Natural killer cell (primary cell): ENCODE data around the gene TNIP3. TPM values are rescaled to one million over a fixed set of nuclear protein-coding genes. Genes with fewer than 3 reads are reported as not detected.

ENCODE experiments used
- ATAC-seq, 3 donors: fragments of 150-1000 bp in 2 of 3; fragments of 200-7000 bp in 1 of 3; cut with Tn5 transposase; 1 replicate in 1 of 3; 2 replicates in 2 of 3; pipeline ENCODE4 v1.10.0; 2021; ENCODE audit warnings: mild to moderate bottlenecking in 2 of 3, moderate library complexity in 2 of 3
- DNase-seq, 2 donors: peaks; one replicate each; pipeline versions ENCODE4 v3.0.0 to v3.0.0-alpha.2; 2013 to 2021; ENCODE audit warnings: mixed read lengths in 1 of 2
- H3K27ac ChIP-seq: one replicate; pipeline ENCODE4 v1.5.1; 2013; ENCODE audit warnings: mild to moderate bottlenecking, low read length
- H3K27me3 ChIP-seq: one replicate; pipeline ENCODE4 v1.6.1; 2013; ENCODE audit warnings: low read length; ENCODE audit not compliant: control insufficient read depth, insufficient read depth
- H3K36me3 ChIP-seq: one replicate; pipeline ENCODE4 v1.6.1; 2013; ENCODE audit warnings: low read length; ENCODE audit not compliant: control insufficient read depth, insufficient read depth
- H3K4me1 ChIP-seq: one replicate; pipeline ENCODE4 v1.6.1; 2013; ENCODE audit warnings: low read length; ENCODE audit not compliant: control insufficient read depth, insufficient read depth
- H3K4me3 ChIP-seq: one replicate; pipeline ENCODE4 v1.5.1; 2013; ENCODE audit warnings: low read length
- H3K9me3 ChIP-seq: one replicate; pipeline ENCODE4 v1.6.1; 2013; ENCODE audit warnings: low read length; ENCODE audit not compliant: control insufficient read depth, insufficient read depth
- H3K27ac Mint-ChIP-seq, 2 donors: one replicate each; pipeline ENCODE4 v1.8.0; 2022; ENCODE audit warnings: mild to moderate bottlenecking in 2 of 2, mixed read lengths in 2 of 2, moderate library complexity in 1 of 2
- H3K27me3 Mint-ChIP-seq, 2 donors: one replicate each; pipeline ENCODE4 v1.8.0; 2022; ENCODE audit warnings: low read depth in 2 of 2, mixed read lengths in 2 of 2
- H3K36me3 Mint-ChIP-seq: one replicate; pipeline ENCODE4 v1.8.0; 2022; ENCODE audit warnings: mixed read lengths
- H3K4me1 Mint-ChIP-seq, 2 donors: one replicate each; pipeline ENCODE4 v1.8.0; 2022; ENCODE audit warnings: mixed read lengths in 2 of 2
- H3K4me3 Mint-ChIP-seq: one replicate; pipeline ENCODE4 v1.8.0; 2022; ENCODE audit warnings: mild to moderate bottlenecking, moderate library complexity, mixed read lengths
- H3K9me3 Mint-ChIP-seq, 2 donors: one replicate each; pipeline ENCODE4 v1.8.0; 2022; ENCODE audit warnings: mixed read lengths in 2 of 2
- CTCF ChIP-seq: fragments of 200-600 bp; IDR thresholded peaks from one replicate; pipeline ENCODE4 v1.8.0; 2022; ENCODE audit warnings: antibody characterized with exemption
- WGBS: methylation state at CpG from one replicate; pipeline ENCODE4 v1.1.7; 2013; ENCODE audit warnings: missing lambda C conversion rate; ENCODE audit not compliant: insufficient coverage; 5-methylcytosine and 5-hydroxymethylcytosine counted together
- intact Hi-C: fragments of 100-400 bp; cut with micrococcal nuclease; formaldehyde crosslinking; loops from one replicate; pipeline ENCODE4 v1.14.2; 2022
- total RNA-seq, 4 donors: library from RNA; stranded (reverse); fragments of 120-200 nt in 1 of 4; gene quantifications; one replicate each; pipeline versions ENCODE4 v1.2.3 to v1.2.4, GENCODE V29; 2013 to 2022

Gene TNIP3
- total RNA-seq, 3 donors from 2014 or later (not counting 1 experiment from before 2014, with no cell fraction given), result 0.45 to 2.5 (median 0.64) TPM

- WGBS, result 86% methylated on average over 4 of the region's 4 CpGs
- H3K4me1 Mint-ChIP-seq, result peaks cover 0 to 6% of the 10 kb centered on the region in 2 donors
These were observed 16.1 kb downstream of the TNIP3 start for GRCh38 chr4:121148000-121148399.

GRCh38 chr4:121146530-121146929 is 17.6 kb downstream of the TNIP3 start:
- H3K27me3 ChIP-seq, result no peaks in the 10 kb centered on the region
- peaks cover 0 to 6% of the 10 kb centered on the region in 2 donors for H3K4me1 Mint-ChIP-seq
- H3K4me1 ChIP-seq, result no peaks in the 10 kb centered on the region
- H3K27me3 Mint-ChIP-seq, result peaks cover 2 to 6% of the 10 kb centered on the region in 2 donors
- H3K4me3 ChIP-seq, result no peak overlapping the region
- TF ChIP-seq CTCF, result no peak
- ATAC-seq, result no peak
- H3K27ac ChIP-seq, result no peak overlapping the region
- H3K36me3 Mint-ChIP-seq, result no peaks in the 10 kb centered on the region
- H3K4me3 Mint-ChIP-seq, result no peak overlapping the region
- intact Hi-C loops, result no loop called here
- H3K27ac Mint-ChIP-seq, result no peak overlapping the region
- H3K36me3 ChIP-seq, result no peaks in the 10 kb centered on the region
- WGBS, result 100% methylated on average over 1 of the region's 1 CpG
- H3K9me3 Mint-ChIP-seq, result no peaks in the 10 kb centered on the region
- DNase-seq, result no peak
- H3K9me3 ChIP-seq, result no peaks in the 10 kb centered on the region

More at GRCh38 chr4:121148000-121148399, 16.1 kb downstream of the TNIP3 start:
- DNase-seq (no peak), ATAC-seq (no peak)
- Mint-ChIP-seq H3K9me3 (no peaks in the 10 kb centered on the region), H3K27me3 (peaks cover 2 to 6% of the 10 kb centered on the region in 2 donors), H3K4me3 (no peak overlapping the region), H3K36me3 (no peaks in the 10 kb centered on the region), H3K27ac (no peak overlapping the region)
- Histone ChIP-seq H3K36me3 (no peaks in the 10 kb centered on the region), H3K9me3 (no peaks in the 10 kb centered on the region), H3K27ac (no peak overlapping the region), H3K27me3 (no peaks in the 10 kb centered on the region), H3K4me1 (no peaks in the 10 kb centered on the region), H3K4me3 (no peak overlapping the region)
- intact Hi-C loops, result no loop called here
- TF ChIP-seq CTCF, result no peak

GRCh38 chr4:121145430-121145829 is 18.7 kb downstream of the TNIP3 start:
- Mint-ChIP-seq H3K4me3 (no peak overlapping the region), H3K4me1 (no peaks in the 10 kb centered on the region), H3K9me3 (no peaks in the 10 kb centered on the region), H3K27me3 (peaks cover 2 to 6% of the 10 kb centered on the region in 2 donors), H3K27ac (no peak overlapping the region), H3K36me3 (no peaks in the 10 kb centered on the region)
- intact Hi-C loops, result no loop called here
- Histone ChIP-seq H3K36me3 (no peaks in the 10 kb centered on the region), H3K27me3 (no peaks in the 10 kb centered on the region), H3K4me3 (no peak overlapping the region), H3K27ac (no peak overlapping the region), H3K9me3 (no peaks in the 10 kb centered on the region), H3K4me1 (no peaks in the 10 kb centered on the region)
- DNase-seq, result no peak
- ATAC-seq, result no peak
- TF ChIP-seq CTCF, result no peak
- no CpG with 5 or more reads among the region's 1 CpG for WGBS

GRCh38 chr4:121144021-121144420 is 20.1 kb downstream of the TNIP3 start:
- intact Hi-C loops, result no loop called here
- Mint-ChIP-seq H3K27ac (no peak overlapping the region), H3K4me1 (peaks cover 5 to 8% of the 10 kb centered on the region in 2 donors)

More at GRCh38 chr4:121144021-121144420, 20.1 kb downstream of the TNIP3 start:
- Histone ChIP-seq H3K4me3 (no peak overlapping the region), H3K9me3 (no peaks in the 10 kb centered on the region), H3K36me3 (no peaks in the 10 kb centered on the region), H3K27ac (no peak overlapping the region), H3K27me3 (no peaks in the 10 kb centered on the region), H3K4me1 (no peaks in the 10 kb centered on the region)
- H3K27me3 Mint-ChIP-seq, result peaks cover 2 to 6% of the 10 kb centered on the region in 2 donors
- H3K4me3 Mint-ChIP-seq, result no peak overlapping the region
- ATAC-seq, result no peak
- H3K36me3 Mint-ChIP-seq, result no peaks in the 10 kb centered on the region
- TF ChIP-seq CTCF, result no peak
- DNase-seq, result no peak
- H3K9me3 Mint-ChIP-seq, result no peaks in the 10 kb centered on the region
- WGBS, result 91% methylated on average over 1 of the region's 2 CpGs
